ENCODE measurements around the gene HES2. TPM values are rescaled to one million over a fixed set of nuclear protein-coding genes. Genes with fewer than 3 reads are reported as not detected.
"Not testable (repeated sequence)": the region's sequence is repeated elsewhere in the genome, so short reads cannot be mapped to it uniquely, and the experiment has no call there.

HES2 gene
- total RNA-seq, 1 experiment from 2014 or later = 1.2 TPM

DNA sequence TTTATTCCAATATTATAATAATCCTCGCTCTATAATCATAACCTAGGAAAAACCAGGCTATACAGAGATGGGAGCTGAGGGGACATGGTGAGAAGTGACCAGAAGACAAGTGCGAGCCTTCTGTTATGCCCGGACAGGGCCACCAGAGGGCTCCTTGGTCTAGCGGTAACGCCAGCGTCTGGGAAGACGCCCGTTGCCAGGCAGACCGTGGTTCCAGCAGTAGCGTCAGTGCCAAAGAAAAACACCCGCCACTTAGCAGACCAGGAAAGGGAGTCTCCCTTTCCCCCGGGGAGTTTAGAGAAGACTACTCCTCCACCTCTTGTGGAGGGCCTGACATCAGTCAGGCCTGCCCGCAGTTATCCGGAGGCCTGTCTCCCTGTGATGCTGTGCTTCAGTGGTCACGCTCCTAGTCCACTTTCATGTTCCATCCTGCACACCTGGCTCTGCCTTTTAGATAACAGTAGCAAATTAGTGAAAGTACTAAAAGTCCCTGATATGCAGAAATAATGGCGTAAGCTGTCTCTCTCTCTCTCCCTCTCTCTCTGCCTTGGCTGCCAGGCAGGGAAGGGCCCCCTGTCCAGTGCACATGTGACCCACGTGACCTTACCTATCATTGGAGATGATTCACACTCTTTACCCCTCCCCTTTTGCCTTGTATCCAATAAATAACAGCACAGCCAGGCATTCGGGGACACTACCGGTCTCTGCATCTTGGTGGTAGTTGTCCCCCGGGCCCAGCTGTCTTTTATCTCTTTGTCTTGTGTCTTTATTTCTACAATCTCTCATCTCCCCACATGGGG, 56.4 kb downstream of the HES2 start:
- not testable (repeated sequence) for H4K8ac ChIP-seq (replicated peaks; ENCODE audit: insufficient read length, low read depth, low read length); H2BK120ac ChIP-seq (ENCODE audit: low read depth, low read length, poor library complexity, severe bottlenecking); H3K14ac ChIP-seq (ENCODE audit: insufficient read depth, low read length); H3K56ac ChIP-seq (ENCODE audit: insufficient read length, low read depth, low read length); H3K23me2 ChIP-seq (ENCODE audit: insufficient read length, low read depth, low read length, poor library complexity, severe bottlenecking); H3K27me3 Mint-ChIP-seq (ENCODE audit: low read depth); H3K9me3 Mint-ChIP-seq; H4K5ac ChIP-seq (ENCODE audit: insufficient read length, low read depth, low read length); H3K27me3 ChIP-seq (ENCODE audit: insufficient read depth, low read length); H3K4ac ChIP-seq (ENCODE audit: low read depth, low read length); H2BK5ac ChIP-seq (ENCODE audit: insufficient read length, low read length); H3K23ac ChIP-seq (ENCODE audit: insufficient read length, low read depth, low read length); H3K79me1 ChIP-seq (ENCODE audit: insufficient read depth, low read depth, low read length, poor library complexity, severe bottlenecking); H2BK15ac ChIP-seq (ENCODE audit: low read depth, low read length); H3K27ac ChIP-seq (ENCODE audit: insufficient read length, low read depth, low read length); H3K18ac ChIP-seq (ENCODE audit: insufficient read length, low read depth, low read length); H2AK5ac ChIP-seq (ENCODE audit: insufficient read length, low read length); H3K4me3 Mint-ChIP-seq; H2BK20ac ChIP-seq (ENCODE audit: low read depth, low read length, poor library complexity, severe bottlenecking); H3K4me1 ChIP-seq (ENCODE audit: insufficient read depth, low read length); H4K91ac ChIP-seq (ENCODE audit: insufficient read length, low read depth, low read length); H2BK12ac ChIP-seq (ENCODE audit: insufficient read length, low read depth, low read length); H2AFZ ChIP-seq (ENCODE audit: low read length); H3K9ac ChIP-seq (ENCODE audit: extremely low read depth, insufficient read length, low read length); H4K20me1 ChIP-seq (ENCODE audit: control insufficient read depth, insufficient read depth, insufficient read length); H3K9me3 ChIP-seq (ENCODE audit: control insufficient read depth, low read depth, low read length); H3K4me2 ChIP-seq (ENCODE audit: insufficient read depth, insufficient read length, low read length); H3T11ph ChIP-seq (ENCODE audit: low read length); H3K79me2 ChIP-seq (ENCODE audit: insufficient read depth, low read length)
- WGBS (ENCODE audit: extremely low coverage, insufficient read length, low lambda C conversion rate) = no CpG with 5 or more reads among the region's 20 CpGs
- H3K27ac Mint-ChIP-seq = peak overlapping the region in 1 of 3 experiments; percentile 55; a peak in 1 of 7 replicates
- peaks cover 10 to 14% (median 11%) of the 10 kb centered on the region in 3 experiments for H3K36me3 Mint-ChIP-seq (ENCODE audit: insufficient read depth in 1 of 3, low read depth in 3 of 3)
- peak; percentile 75 for DNase-seq
- TF ChIP-seq, protein P1, sequence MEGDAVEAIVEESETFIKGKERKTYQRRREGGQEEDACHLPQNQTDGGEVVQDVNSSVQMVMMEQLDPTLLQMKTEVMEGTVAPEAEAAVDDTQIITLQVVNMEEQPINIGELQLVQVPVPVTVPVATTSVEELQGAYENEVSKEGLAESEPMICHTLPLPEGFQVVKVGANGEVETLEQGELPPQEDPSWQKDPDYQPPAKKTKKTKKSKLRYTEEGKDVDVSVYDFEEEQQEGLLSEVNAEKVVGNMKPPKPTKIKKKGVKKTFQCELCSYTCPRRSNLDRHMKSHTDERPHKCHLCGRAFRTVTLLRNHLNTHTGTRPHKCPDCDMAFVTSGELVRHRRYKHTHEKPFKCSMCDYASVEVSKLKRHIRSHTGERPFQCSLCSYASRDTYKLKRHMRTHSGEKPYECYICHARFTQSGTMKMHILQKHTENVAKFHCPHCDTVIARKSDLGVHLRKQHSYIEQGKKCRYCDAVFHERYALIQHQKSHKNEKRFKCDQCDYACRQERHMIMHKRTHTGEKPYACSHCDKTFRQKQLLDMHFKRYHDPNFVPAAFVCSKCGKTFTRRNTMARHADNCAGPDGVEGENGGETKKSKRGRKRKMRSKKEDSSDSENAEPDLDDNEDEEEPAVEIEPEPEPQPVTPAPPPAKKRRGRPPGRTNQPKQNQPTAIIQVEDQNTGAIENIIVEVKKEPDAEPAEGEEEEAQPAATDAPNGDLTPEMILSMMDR (conservative IDR thresholded peaks at IDR 0.05) = peak; percentile 81
- peaks cover 21 to 28% of the 10 kb centered on the region in 2 experiments for H3K4me1 Mint-ChIP-seq

Small RNA genes within 50 kb of the gene (microRNA-seq; reads per million reads assigned to microRNA genes)
- not detected for gene MIR4252 (ENCODE audit: borderline microRNAs expressed)

Other genes with a start within 250 kb of the HES2 start
- gene CHD5, start 239.6 kb downstream of the HES2 start, total RNA-seq (2021) = 0.99 and 1.6 TPM in 2 replicates
- gene RPL22, start 220.3 kb downstream of the HES2 start, total RNA-seq (2021) = 547 and 582 TPM in 2 replicates
- gene RNF207, start 213.8 kb downstream of the HES2 start, total RNA-seq (2021) = 4.9 and 7.1 TPM in 2 replicates
- 107 and 114 TPM in 2 replicates for gene ICMT, start 184.0 kb downstream of the HES2 start, total RNA-seq (2021)
- 89.9 and 93.4 TPM in 2 replicates for gene HES3, start 175.7 kb downstream of the HES2 start, total RNA-seq (2021)
- gene GPR153, start 158.8 kb downstream of the HES2 start, total RNA-seq (2021) = 8.9 and 9.6 TPM in 2 replicates
- 85.2 and 87.4 TPM in 2 replicates for gene ACOT7, start 26.2 kb downstream of the HES2 start, total RNA-seq (2021)
- 53.1 and 59.3 TPM in 2 replicates for gene ESPN, start 4.9 kb upstream of the HES2 start, total RNA-seq (2021)
- gene TNFRSF25, start 46.3 kb upstream of the HES2 start, total RNA-seq (2021) = 18.3 and 19.4 TPM in 2 replicates
- gene PLEKHG5, start 71.7 kb upstream of the HES2 start, total RNA-seq (2021) = 20.7 and 22.3 TPM in 2 replicates
- 49.4 and 50.4 TPM in 2 replicates for gene NOL9, start 134.6 kb upstream of the HES2 start, total RNA-seq (2021)
- gene TAS1R1, start 135.4 kb upstream of the HES2 start, total RNA-seq (2021) = not detected in 2 replicates
- 30.3 and 33.2 TPM in 2 replicates for gene ZBTB48, start 160.1 kb upstream of the HES2 start, total RNA-seq (2021)
- 31.9 and 32.7 TPM in 2 replicates for gene KLHL21, start 182.9 kb upstream of the HES2 start, total RNA-seq (2021)
- gene PHF13, start 193.8 kb upstream of the HES2 start, total RNA-seq (2021) = 55.8 and 56.4 TPM in 2 replicates
- gene THAP3, start 204.9 kb upstream of the HES2 start, total RNA-seq (2021) = 14.0 and 15.3 TPM in 2 replicates